ENCODE results near the gene DPP6.
"Not testable (repeated sequence)": the region's sequence is repeated elsewhere in the genome, so short reads cannot be mapped to it uniquely, and the experiment has no call there.

The DPP6 gene

GRCh38 chr7:154058783-154059182 is 6.6 kb downstream of the DPP6 start:
- DNase-seq (ENCODE audit: low read depth); H3K4me3 ChIP-seq (ENCODE audit: low read depth, low read length): not testable (repeated sequence)

DNA sequence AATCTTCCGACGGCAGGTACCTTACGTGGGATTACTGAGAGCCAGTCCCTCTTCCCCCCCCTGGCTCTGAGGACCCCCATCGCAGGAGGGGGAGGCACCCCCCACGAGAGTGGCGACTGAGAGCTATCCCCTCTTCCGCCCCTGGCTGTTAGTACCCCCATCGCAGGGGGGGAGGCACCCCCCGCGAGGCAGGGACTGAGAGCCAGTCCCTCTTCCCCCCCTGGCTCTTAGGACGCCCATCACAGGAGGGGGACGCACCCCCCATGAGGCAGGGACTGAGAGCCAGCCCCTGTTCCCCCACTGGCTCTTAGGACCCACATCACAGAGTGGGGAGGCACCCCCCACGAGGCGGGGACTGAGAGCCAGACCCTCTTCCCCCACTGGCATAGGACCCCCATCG is 8.4 kb downstream of the DPP6 start:
- not testable (repeated sequence) for H3K4me3 ChIP-seq (ENCODE audit: low read depth, low read length); DNase-seq (ENCODE audit: low read depth)

- TF ChIP-seq, protein P1, sequence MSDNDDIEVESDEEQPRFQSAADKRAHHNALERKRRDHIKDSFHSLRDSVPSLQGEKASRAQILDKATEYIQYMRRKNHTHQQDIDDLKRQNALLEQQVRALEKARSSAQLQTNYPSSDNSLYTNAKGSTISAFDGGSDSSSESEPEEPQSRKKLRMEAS (IDR thresholded peaks at IDR 0.05; ENCODE audit: low read depth, low read length) = peak; percentile 41; the same call in 1 of the 2 replicates
- TF ChIP-seq, protein P2, sequence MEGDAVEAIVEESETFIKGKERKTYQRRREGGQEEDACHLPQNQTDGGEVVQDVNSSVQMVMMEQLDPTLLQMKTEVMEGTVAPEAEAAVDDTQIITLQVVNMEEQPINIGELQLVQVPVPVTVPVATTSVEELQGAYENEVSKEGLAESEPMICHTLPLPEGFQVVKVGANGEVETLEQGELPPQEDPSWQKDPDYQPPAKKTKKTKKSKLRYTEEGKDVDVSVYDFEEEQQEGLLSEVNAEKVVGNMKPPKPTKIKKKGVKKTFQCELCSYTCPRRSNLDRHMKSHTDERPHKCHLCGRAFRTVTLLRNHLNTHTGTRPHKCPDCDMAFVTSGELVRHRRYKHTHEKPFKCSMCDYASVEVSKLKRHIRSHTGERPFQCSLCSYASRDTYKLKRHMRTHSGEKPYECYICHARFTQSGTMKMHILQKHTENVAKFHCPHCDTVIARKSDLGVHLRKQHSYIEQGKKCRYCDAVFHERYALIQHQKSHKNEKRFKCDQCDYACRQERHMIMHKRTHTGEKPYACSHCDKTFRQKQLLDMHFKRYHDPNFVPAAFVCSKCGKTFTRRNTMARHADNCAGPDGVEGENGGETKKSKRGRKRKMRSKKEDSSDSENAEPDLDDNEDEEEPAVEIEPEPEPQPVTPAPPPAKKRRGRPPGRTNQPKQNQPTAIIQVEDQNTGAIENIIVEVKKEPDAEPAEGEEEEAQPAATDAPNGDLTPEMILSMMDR (IDR thresholded peaks at IDR 0.05; ENCODE audit: low read depth, low read length) = peak; percentile 62
- DNase-seq (ENCODE audit: low read depth) = peak; percentile 48
- not testable (repeated sequence) for H3K4me3 ChIP-seq (ENCODE audit: low read depth, low read length)
Observed at GRCh38 chr7:154071833-154072232, 19.6 kb downstream of the DPP6 start.

DNA sequence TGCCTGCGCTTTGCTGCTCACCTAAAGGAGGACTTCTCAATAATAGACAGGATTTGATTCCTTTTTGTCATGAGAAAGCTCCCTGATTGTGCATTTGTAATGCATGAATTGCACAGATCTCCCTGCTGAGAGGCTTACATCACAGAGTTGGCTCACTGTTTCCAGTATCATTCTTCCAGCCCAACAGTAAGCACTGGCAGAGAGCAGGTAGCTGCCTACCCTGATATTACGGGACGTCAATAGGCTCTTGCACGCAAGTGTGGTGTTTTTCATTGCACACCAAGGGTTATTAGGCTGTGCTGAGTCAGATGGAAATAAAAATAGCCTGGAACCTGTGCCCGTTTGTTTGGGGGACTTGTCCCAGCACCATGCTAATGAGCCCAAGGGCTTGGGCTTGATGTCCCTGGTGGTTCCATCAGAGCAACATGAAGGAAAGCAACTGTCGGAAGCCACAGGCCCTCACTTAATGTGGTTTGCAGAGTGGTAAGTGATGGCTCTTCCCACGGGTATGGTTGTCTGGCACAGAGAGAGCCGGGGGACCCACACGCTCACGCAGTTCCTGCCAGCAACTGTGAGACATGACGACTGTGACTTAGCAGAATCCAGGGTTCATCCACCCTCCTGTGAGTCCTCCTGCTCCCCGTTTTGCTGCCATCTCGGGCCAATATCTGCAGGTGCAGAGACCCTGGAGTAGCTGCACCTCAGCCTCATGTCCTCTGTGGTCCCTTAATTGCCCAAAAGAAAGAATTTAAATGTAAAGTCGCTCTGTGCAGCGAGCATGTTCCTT is 20.4 kb downstream of the DPP6 start:
- not testable (repeated sequence) for DNase-seq (ENCODE audit: low read depth); H3K4me3 ChIP-seq (ENCODE audit: low read depth, low read length)

DNA sequence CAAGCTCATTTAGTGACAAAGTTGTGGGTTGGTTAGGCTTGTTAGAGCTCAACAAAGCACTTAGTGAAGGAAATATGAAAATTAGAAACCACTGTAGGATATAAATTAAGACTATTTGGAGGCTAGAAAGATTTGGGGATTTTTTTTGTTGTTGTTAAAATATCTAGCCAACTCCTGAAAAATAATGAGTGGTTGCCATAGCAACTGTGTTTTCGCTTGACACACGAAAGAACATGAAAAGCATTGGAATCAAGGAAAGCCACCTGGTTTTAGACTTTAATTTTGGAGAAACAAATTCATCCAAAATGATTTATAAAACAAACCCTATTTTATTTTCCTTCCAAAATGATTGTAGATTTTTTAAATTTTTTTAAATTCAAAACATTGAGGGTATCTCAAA is 26.3 kb downstream of the DPP6 start:
- not testable (repeated sequence) for DNase-seq (ENCODE audit: low read depth); H3K4me3 ChIP-seq (ENCODE audit: low read depth, low read length)

- not testable (repeated sequence) for H3K4me3 ChIP-seq (ENCODE audit: low read depth, low read length); DNase-seq (ENCODE audit: low read depth)
Observed at GRCh38 chr7:154080249-154080648, 28.1 kb downstream of the DPP6 start.

DNA sequence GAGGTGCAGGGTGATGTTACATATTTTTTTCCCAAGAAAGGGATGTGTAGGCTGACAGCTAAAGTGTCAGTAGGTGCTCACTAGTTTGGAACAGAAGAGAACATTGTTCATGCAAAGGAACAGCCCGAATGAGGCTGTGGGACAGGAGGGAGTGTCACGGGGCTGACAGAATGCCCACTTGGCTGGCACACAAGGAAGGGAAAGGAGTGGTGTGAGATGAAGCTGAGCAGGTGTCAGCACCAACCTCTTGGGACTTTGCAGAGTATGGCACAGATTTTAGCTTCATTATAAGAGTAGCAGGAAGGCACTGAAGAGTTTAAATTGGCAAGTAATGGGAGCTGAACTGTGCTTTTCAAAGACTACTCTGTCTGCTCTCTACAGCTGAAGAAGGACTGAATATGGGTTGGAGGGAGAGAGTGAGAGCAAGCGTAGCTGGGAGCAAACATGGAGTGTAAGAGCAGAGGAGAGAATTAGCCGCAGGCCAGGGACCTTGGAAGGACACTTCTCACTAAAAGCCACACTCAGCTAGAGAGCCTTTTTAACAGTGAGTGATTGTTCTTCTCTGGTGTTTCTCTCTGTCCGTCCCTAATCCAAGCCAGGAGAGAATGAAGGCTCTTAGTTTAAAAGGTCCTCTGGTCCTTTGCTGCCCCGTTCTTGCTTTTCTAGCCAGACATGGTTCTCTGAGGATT is 35.0 kb downstream of the DPP6 start:
- H3K4me3 ChIP-seq (ENCODE audit: low read depth, low read length); DNase-seq (ENCODE audit: low read depth): not testable (repeated sequence)

- H3K4me3 ChIP-seq (ENCODE audit: low read depth, low read length); DNase-seq (ENCODE audit: low read depth): not testable (repeated sequence)
Observed at GRCh38 chr7:154092093-154092492, 39.9 kb downstream of the DPP6 start.

GRCh38 chr7:154095201-154095600 is 43.0 kb downstream of the DPP6 start:
- peak; percentile 8 for DNase-seq (ENCODE audit: low read depth)
- H3K4me3 ChIP-seq (ENCODE audit: low read depth, low read length) = not testable (repeated sequence)

DNA sequence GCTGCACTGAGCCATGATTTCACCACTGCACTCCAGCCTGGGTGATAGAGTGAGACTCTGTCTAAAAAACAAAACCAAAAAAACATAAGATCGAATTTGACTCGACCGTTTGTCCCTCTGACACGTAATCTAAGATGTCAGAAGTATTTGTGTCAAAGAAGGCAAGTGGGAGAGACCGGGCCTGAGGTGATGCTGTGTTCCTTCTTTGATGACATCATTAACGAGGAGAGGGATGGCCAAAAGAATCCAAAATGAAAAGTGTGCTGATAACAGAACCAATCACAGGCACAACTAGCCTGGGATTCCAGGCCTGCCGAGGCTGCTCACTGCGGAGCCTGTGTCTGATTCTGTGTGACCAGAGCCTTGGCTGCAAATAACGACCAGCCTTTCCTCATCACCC is 52.9 kb downstream of the DPP6 start:
- not testable (repeated sequence) for H3K4me3 ChIP-seq (ENCODE audit: low read depth, low read length); DNase-seq (ENCODE audit: low read depth)

- H3K4me3 ChIP-seq (ENCODE audit: low read depth, low read length); DNase-seq (ENCODE audit: low read depth): not testable (repeated sequence)
Observed at GRCh38 chr7:154109615-154110014, 57.4 kb downstream of the DPP6 start.

GRCh38 chr7:154113732-154114351 is 61.6 kb downstream of the DPP6 start:
- not testable (repeated sequence) for H3K4me3 ChIP-seq (ENCODE audit: low read depth, low read length); DNase-seq (ENCODE audit: low read depth)

DNA sequence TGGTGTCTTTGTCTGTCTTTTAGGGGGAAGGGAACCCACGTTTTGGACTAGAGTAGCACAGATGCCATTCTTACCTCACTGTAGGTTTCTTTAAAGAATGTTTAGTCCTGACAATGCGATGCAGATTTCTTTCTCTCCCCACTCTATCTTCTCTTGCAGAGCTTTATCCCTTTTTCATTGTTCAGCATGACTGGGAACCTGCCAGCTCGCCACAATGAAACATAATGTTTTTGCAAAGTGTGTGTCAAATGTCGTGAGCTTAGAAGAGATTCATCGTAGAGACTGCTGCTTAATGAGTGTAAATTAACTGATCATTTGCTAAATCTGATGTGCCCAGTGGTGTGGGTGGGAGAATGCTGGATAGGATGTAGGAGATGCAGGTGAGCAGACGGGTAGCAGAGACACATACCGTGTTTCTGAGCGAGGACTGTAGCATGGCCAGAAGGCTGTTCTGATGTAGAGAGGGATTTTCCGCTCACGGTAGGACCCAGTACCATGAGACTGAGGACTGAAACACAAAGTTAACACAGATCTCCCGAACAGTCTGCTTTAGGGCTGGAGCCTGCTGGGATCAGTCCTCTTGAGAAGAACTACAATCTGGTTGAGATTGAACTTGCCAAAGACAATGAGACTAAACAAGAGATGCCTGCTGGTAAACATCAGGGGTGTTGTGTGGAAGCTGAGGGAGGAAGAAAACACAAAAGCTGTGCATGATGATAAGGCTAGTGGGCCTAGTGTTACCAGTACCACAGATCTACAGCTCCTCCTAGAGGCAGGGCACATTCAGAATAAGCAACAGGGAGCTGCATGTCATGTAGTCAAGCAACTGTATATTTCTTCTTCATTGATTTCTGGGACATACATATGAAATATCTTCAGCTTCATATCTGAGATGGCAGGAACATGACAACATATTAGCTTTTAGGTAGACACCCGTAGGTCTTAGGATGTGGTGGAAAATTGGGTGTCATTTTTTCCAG is 65.5 kb downstream of the DPP6 start:
- not testable (repeated sequence) for DNase-seq (ENCODE audit: low read depth); H3K4me3 ChIP-seq (ENCODE audit: low read depth, low read length)

GRCh38 chr7:154120825-154121224 is 68.6 kb downstream of the DPP6 start:
- H3K4me3 ChIP-seq (ENCODE audit: low read depth, low read length); DNase-seq (ENCODE audit: low read depth): not testable (repeated sequence)

DNA sequence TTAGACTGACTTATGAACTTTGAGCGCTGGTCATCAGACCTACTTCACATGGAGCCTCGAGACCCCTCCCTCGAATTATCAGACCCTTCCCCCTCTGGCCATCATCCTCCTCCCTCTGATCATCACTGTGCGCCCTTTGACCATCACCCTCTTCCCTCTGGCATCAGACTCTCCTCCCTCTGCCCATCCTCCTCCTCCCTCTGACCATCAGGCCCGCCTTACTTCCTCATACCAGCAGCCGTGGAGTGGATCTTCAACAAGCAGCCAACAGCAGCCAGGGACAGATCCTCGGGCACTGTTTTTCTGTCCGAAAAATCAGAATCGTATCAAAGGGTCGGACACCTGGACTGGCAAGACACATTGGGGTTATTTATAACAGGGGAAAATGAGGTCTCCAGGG is 70.5 kb downstream of the DPP6 start:
- not testable (repeated sequence) for H3K4me3 ChIP-seq (ENCODE audit: low read depth, low read length); DNase-seq (ENCODE audit: low read depth)

GRCh38 chr7:154123397-154123796 is 71.2 kb downstream of the DPP6 start:
- not testable (repeated sequence) for DNase-seq (ENCODE audit: low read depth); H3K4me3 ChIP-seq (ENCODE audit: low read depth, low read length)

GRCh38 chr7:154129142-154129541 is 76.9 kb downstream of the DPP6 start:
- DNase-seq (ENCODE audit: low read depth); H3K4me3 ChIP-seq (ENCODE audit: low read depth, low read length): not testable (repeated sequence)
